Ovary (tissue), 3 donors: ENCODE measurements around the gene AFG1L.
"Not testable (repeated sequence)": the region's sequence is repeated elsewhere in the genome, so short reads cannot be mapped to it uniquely, and the experiment has no call there.

Experiments used
- POLR2A ChIP-seq: fragments of 450-650 bp; IDR thresholded peaks from one replicate; pipeline ENCODE4 v1.6.1; 2017; ENCODE audit warnings: antibody characterized with exemption, mild to moderate bottlenecking, moderate library complexity
- TF ChIP-seq, protein P1 (sequence below), 3 donors: fragments of 450-650 bp in 2 of 3; fragments of 200-600 bp in 1 of 3; IDR thresholded peaks; one replicate each; pipeline versions ENCODE4 v1.5.1 to v1.8.0; 2016 to 2022; ENCODE audit warnings: antibody characterized with exemption in 3 of 3, mild to moderate bottlenecking in 1 of 3
- donor health status: DM: no; HTN: no; CAD: no.

DNA sequence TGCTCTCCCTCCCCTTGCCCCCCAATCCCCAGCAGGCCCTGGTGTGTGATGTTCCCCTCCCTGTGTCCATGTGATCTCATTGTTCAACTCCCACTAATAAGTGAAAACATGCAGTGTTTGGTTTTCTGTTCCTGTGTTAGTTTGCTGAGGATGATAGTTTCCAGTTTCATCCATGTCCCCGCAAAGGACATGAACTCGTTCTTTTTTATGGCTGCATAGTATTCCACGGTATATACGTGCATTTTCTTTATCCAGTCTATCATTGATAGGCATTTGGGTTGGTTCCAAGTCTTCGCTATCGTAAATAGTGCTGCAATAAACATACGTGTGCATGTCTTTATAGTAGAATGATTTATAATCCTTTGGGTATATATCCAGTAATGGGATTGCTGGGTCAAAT, 49.8 kb upstream of the AFG1L start:
- TF ChIP-seq, protein P1, sequence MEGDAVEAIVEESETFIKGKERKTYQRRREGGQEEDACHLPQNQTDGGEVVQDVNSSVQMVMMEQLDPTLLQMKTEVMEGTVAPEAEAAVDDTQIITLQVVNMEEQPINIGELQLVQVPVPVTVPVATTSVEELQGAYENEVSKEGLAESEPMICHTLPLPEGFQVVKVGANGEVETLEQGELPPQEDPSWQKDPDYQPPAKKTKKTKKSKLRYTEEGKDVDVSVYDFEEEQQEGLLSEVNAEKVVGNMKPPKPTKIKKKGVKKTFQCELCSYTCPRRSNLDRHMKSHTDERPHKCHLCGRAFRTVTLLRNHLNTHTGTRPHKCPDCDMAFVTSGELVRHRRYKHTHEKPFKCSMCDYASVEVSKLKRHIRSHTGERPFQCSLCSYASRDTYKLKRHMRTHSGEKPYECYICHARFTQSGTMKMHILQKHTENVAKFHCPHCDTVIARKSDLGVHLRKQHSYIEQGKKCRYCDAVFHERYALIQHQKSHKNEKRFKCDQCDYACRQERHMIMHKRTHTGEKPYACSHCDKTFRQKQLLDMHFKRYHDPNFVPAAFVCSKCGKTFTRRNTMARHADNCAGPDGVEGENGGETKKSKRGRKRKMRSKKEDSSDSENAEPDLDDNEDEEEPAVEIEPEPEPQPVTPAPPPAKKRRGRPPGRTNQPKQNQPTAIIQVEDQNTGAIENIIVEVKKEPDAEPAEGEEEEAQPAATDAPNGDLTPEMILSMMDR (IDR thresholded peaks at IDR 0.05) = not testable (repeated sequence)
- TF ChIP-seq POLR2A = not testable (repeated sequence)
